ENCODE measurements around the gene CUL4A. TPM values are rescaled to one million over a fixed set of nuclear protein-coding genes. Genes with fewer than 3 reads are reported as not detected.

The CUL4A gene
- 112 and 114 TPM in 2 replicates for total RNA-seq

GRCh38 chr13:113209336-113209758 lies at the start of gene CUL4A:
CUL4A (plus strand) TSS chr13:113209613; CDS start chr13:113209628, 15 bp downstream.

GRCh38 chr13:113208421-113209335 lies 735 bp upstream of the CUL4A start, which contains the start of gene PCID2:
PCID2 (minus strand) TSS chr13:113208669; CDS start chr13:113208634, 35 bp downstream.

GRCh38 chr13:113296823-113297369 lies 87.5 kb downstream of the CUL4A start, which contains the start of gene LAMP1:
LAMP1 (plus strand) TSS chr13:113297239; CDS start chr13:113297435, 196 bp downstream.

Small RNA genes within 50 kb of the gene (small RNA-seq; reads per million reads assigned to genes)
- gene AL137002.1, result not detected
- gene MIR8075, result not detected

Other genes starting within 250 kb of the CUL4A start
- 0.39 and 0.65 TPM in 2 replicates for gene MCF2L, start 240.4 kb upstream of the CUL4A start, total RNA-seq
- gene F7, start 103.8 kb upstream of the CUL4A start, total RNA-seq, result not detected in 2 replicates
- not detected in 2 replicates for gene F10, start 86.8 kb upstream of the CUL4A start, total RNA-seq
- not detected in 2 replicates for gene PROZ, start 51.0 kb upstream of the CUL4A start, total RNA-seq
- 48.6 and 50.8 TPM in 2 replicates for gene PCID2, start 944 bp upstream of the CUL4A start, total RNA-seq
- 156 and 180 TPM in 2 replicates for gene LAMP1, start 87.6 kb downstream of the CUL4A start, total RNA-seq
- 2.1 and 3.2 TPM in 2 replicates for gene GRTP1, start 154.5 kb downstream of the CUL4A start, total RNA-seq
- 2.4 and 4.2 TPM in 2 replicates for gene ADPRHL1, start 243.9 kb downstream of the CUL4A start, total RNA-seq

Measured in articular chondrocyte of knee joint (primary cell).